ENCODE results near the gene SMARCA4. TPM values are rescaled to one million over a fixed set of nuclear protein-coding genes. Genes with fewer than 3 reads are reported as not detected.
A peak's percentile ranks its signal among the peaks of the same experiment; 100 is the strongest.

The SMARCA4 gene
- total and polyA plus RNA-seq, 2 donors from 2014 or later, result 59.8 to 124 TPM

GRCh38 chr19:11090264-11090996 is 129.6 kb downstream of the SMARCA4 start:
- Histone ChIP-seq H3K27ac (ENCODE audit: low read depth in 2 of 2, low read length in 2 of 2) (peak overlapping the region; percentile 99), H3K4me1 (ENCODE audit: control insufficient read depth in 2 of 3, insufficient read depth in 2 of 3, low read depth in 1 of 3, low read length in 3 of 3) (peaks cover 5 to 15% (median 11%) of the 10 kb centered on the region in 3 donors), H3K36me3 (ENCODE audit: control insufficient read depth in 2 of 3, insufficient read depth in 3 of 3, low read length in 3 of 3) (no peaks in the 10 kb centered on the region), H3K9me3 (ENCODE audit: control insufficient read depth in 2 of 3, insufficient read depth in 1 of 3, low read length in 3 of 3) (no peaks in the 10 kb centered on the region), H3K9ac (ENCODE audit: low read length in 3 of 3) (peak overlapping the region; percentile 48 to 99 (median 82)), H3K4me3 (ENCODE audit: low read length in 3 of 3) (peak overlapping the region; percentile 72 to 82 (median 75)), H3K27me3 (ENCODE audit: control insufficient read depth, insufficient read depth, low read length) (no peaks in the 10 kb centered on the region)
- DNase-seq (peak; percentile 98 to 100 (median 99)), FAIRE-seq (no peak)
- intact Hi-C loops (cut with DNase I), result no loop called here
- no peak for TF ChIP-seq CTCF (IDR thresholded peaks at IDR 0.05; ENCODE audit: borderline replicate concordance, extremely low read depth, insufficient read depth)

GRCh38 chr19:11090997-11091702 is 130.3 kb downstream of the SMARCA4 start:
- peak overlapping the region; percentile 99 for H3K27ac ChIP-seq (ENCODE audit: low read depth in 2 of 2, low read length in 2 of 2)
- no peaks in the 10 kb centered on the region for H3K27me3 ChIP-seq (ENCODE audit: control insufficient read depth, insufficient read depth, low read length)
- intact Hi-C loops (cut with DNase I), result no loop called here
- H3K4me1 ChIP-seq (ENCODE audit: control insufficient read depth in 2 of 3, insufficient read depth in 2 of 3, low read depth in 1 of 3, low read length in 3 of 3), result peaks cover 5 to 13% (median 13%) of the 10 kb centered on the region in 3 donors
- DNase-seq, result peak in 2 of 5 donors; percentile 39 to 62
- H3K9ac ChIP-seq (ENCODE audit: low read length in 3 of 3), result peak overlapping the region; percentile 45 to 99 (median 82)
- FAIRE-seq, result no peak
- peak overlapping the region; percentile 65 to 82 (median 72) for H3K4me3 ChIP-seq (ENCODE audit: low read length in 3 of 3)
- no peak for TF ChIP-seq CTCF (IDR thresholded peaks at IDR 0.05; ENCODE audit: borderline replicate concordance, extremely low read depth, insufficient read depth)
- no peaks in the 10 kb centered on the region for H3K36me3 ChIP-seq (ENCODE audit: control insufficient read depth in 2 of 3, insufficient read depth in 3 of 3, low read length in 3 of 3)
- H3K9me3 ChIP-seq (ENCODE audit: control insufficient read depth in 2 of 3, insufficient read depth in 1 of 3, low read length in 3 of 3), result no peaks in the 10 kb centered on the region

- intact Hi-C loops (cut with DNase I), result no loop called here
- FAIRE-seq (no peak), DNase-seq (peak in 3 of 5 donors; percentile 26 to 76 (median 55))
- TF ChIP-seq CTCF (IDR thresholded peaks at IDR 0.05; ENCODE audit: borderline replicate concordance, extremely low read depth, insufficient read depth), result no peak
- Histone ChIP-seq H3K27ac (ENCODE audit: low read depth in 2 of 2, low read length in 2 of 2) (peak overlapping the region; percentile 99), H3K4me1 (ENCODE audit: control insufficient read depth in 2 of 3, insufficient read depth in 2 of 3, low read depth in 1 of 3, low read length in 3 of 3) (peaks cover 5 to 17% (median 13%) of the 10 kb centered on the region in 3 donors), H3K4me3 (ENCODE audit: low read length in 3 of 3) (peak overlapping the region; percentile 12 to 82 (median 57)), H3K9ac (ENCODE audit: low read length in 3 of 3) (peak overlapping the region in 2 of 3 donors; percentile 63 to 99), H3K36me3 (ENCODE audit: control insufficient read depth in 2 of 3, insufficient read depth in 3 of 3, low read length in 3 of 3) (no peaks in the 10 kb centered on the region), H3K9me3 (ENCODE audit: control insufficient read depth in 2 of 3, insufficient read depth in 1 of 3, low read length in 3 of 3) (no peaks in the 10 kb centered on the region), H3K27me3 (ENCODE audit: control insufficient read depth, insufficient read depth, low read length) (no peaks in the 10 kb centered on the region)
Measured at GRCh38 chr19:11091703-11092153, 130.9 kb downstream of the SMARCA4 start.

Data from kidney (tissue), 14 donors.